Cardiac muscle cell (in vitro differentiated cells and primary cell): ENCODE data around the gene RASSF1. TPM values are rescaled to one million over a fixed set of nuclear protein-coding genes. Genes with fewer than 3 reads are reported as not detected.

Source experiments
- DNase-seq, 2 donors: peaks; one replicate each; pipeline versions ENCODE4 v3.0.0 to v3.0.0-alpha.2; 2010 to 2017; ENCODE audit warnings: low read depth in 1 of 2, low spot score in 1 of 2
- H3K27ac ChIP-seq: fragments of 200-600 bp; sonication (generic); 2 replicates; pipeline ENCODE4 v1.5.1; 2016
- H3K27me3 ChIP-seq: fragments of 200-600 bp; sonication (generic); 2 replicates; pipeline ENCODE4 v1.6.0; 2016; ENCODE audit warnings: control low read depth
- H3K36me3 ChIP-seq: fragments of 200-600 bp; sonication (generic); 2 replicates; pipeline ENCODE4 v1.5.1; 2016; ENCODE audit warnings: control low read depth
- H3K4me1 ChIP-seq: fragments of 200-600 bp; sonication (generic); 2 replicates; pipeline ENCODE4 v1.8.1; 2017; ENCODE audit warnings: low read depth, mild to moderate bottlenecking, mixed run types
- H3K4me3 ChIP-seq: fragments of 200-600 bp; sonication (generic); 2 replicates; pipeline ENCODE4 v1.5.1; 2016; ENCODE audit warnings: mild to moderate bottlenecking
- H3K9me3 ChIP-seq: fragments of 200-600 bp; sonication (generic); 2 replicates; pipeline ENCODE4 v1.5.1; 2017; ENCODE audit warnings: low read depth, mild to moderate bottlenecking, control low read depth
- CTCF ChIP-seq: IDR thresholded peaks from 2 replicates; pipeline ENCODE4 v1.5.1; 2012; ENCODE audit warnings: low read depth, mild to moderate bottlenecking, low read length
- polyA plus RNA-seq: library from polyadenylated mRNA; unstranded; fragments of >200 nt; fragmentation: Nextera tagmentation; extraction: Ambion mirVana; gene quantifications from 2 replicates; pipeline ENCODE4 v1.2.1, GENCODE V29; 2016
- total RNA-seq: library from RNA; depleted of rRNA; stranded (reverse); fragments of >200 nt; gene quantifications from 2 replicates; pipeline ENCODE4 v1.2.3, GENCODE V29; 2016

RASSF1 gene
- total RNA-seq (13.0 and 23.1 TPM in 2 replicates), polyA plus RNA-seq (23.8 and 33.5 TPM in 2 replicates)

DNA sequence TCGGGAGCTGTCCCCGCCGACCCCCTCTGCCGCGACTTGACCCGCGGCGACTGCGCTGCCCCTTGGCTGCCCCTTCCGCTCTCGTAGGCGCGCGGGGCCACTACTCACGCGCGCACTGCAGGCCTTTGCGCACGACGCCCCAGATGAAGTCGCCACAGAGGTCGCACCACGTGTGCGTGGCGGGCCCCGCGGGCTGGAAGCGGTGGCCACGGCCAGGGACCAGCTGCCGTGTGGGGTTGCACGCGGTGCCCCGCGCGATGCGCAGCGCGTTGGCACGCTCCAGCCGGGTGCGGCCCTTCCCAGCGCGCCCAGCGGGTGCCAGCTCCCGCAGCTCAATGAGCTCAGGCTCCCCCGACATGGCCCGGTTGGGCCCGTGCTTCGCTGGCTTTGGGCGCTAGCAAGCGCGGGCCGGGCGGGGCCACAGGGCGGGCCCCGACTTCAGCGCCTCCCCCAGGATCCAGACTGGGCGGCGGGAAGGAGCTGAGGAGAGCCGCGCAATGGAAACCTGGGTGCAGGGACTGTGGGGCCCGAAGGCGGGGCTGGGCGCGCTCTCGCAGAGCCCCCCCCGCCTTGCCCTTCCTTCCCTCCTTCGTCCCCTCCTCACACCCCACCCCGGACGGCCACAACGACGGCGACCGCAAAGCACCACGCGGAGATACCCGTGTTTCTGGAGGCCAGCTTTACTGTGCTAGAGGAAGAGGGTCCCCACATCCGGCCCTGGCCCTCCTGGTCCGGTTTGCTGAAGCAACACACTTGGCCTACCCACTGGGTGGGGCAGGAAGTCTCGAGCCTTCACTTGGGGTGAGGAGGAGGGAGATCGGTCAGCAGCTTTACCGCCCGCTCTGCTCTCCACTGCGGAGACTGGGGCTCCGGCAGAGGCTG, at the start of gene RASSF1:
Gene RASSF1 (minus strand): TSS at position 389 of the 882 bp plus-strand sequence. CDS start 31 bp downstream, at position 358.
- peaks cover 61% of the 10 kb centered on the region for H3K27me3 ChIP-seq
- H3K27ac ChIP-seq: no peak within 1 kb of the TSS

GRCh38 chr3:50389414-50389767, 48.8 kb upstream of the RASSF1 start:
- Histone ChIP-seq H3K27ac (no peak overlapping the region), H3K4me1 (no peaks in the 10 kb centered on the region), H3K9me3 (no peaks in the 10 kb centered on the region), H3K27me3 (no peaks in the 10 kb centered on the region), H3K4me3 (no peak overlapping the region), H3K36me3 (no peaks in the 10 kb centered on the region)
- no peak for DNase-seq
- TF ChIP-seq CTCF: no peak

More for the DNA sequence above, at the start of gene RASSF1:
- DNase-seq: peak in 1 of 2 donors; percentile 69
- H3K4me3 ChIP-seq: no peak within 1 kb of the TSS
- no peak for TF ChIP-seq CTCF
- H3K9me3 ChIP-seq: no peaks in the 10 kb centered on the region
- peaks cover 14% of the 10 kb centered on the region for H3K4me1 ChIP-seq
- no peaks in the 10 kb centered on the region for H3K36me3 ChIP-seq

DNA sequence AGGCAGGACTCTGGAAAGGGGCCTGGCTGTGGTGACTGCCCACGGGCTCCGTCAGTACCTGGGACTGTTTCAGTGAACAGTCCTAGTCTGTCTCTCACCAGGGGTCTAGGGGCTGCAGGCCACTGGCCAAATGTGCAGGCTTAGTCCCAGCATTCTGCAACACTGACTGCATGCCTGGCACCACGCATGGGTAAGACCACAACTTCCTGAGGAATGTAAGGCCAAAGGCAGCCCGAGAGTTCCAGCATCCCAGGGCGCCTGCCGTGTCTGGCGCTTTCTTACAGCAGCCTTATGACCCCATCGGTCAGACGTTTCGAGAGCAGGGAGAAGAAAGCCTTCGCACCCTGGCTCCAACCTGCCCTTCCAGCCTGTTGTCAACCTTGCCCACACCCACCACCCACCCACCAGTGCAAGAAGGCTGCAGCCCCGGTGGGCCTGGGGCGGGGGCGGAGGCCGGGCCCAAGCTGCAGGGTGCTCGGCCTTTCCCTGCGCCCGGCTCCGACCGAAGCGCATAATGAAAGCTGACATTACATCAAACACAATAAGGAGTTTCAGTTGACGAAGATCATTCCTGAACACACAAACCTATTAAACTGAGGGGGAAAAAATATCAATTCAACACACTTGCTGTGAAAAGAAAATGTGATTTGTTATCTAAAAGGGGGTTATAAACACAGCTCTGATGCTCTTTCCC, 48.2 kb upstream of the RASSF1 start:
- H3K9me3 ChIP-seq: no peaks in the 10 kb centered on the region
- no peak for TF ChIP-seq CTCF
- no peaks in the 10 kb centered on the region for H3K4me1 ChIP-seq
- H3K27me3 ChIP-seq: no peaks in the 10 kb centered on the region
- no peak overlapping the region for H3K4me3 ChIP-seq
- H3K36me3 ChIP-seq: no peaks in the 10 kb centered on the region
- no peak for DNase-seq
- no peak overlapping the region for H3K27ac ChIP-seq

- Histone ChIP-seq H3K27ac (no peak overlapping the region), H3K36me3 (no peaks in the 10 kb centered on the region), H3K9me3 (no peaks in the 10 kb centered on the region), H3K4me3 (no peak overlapping the region), H3K27me3 (no peaks in the 10 kb centered on the region), H3K4me1 (no peaks in the 10 kb centered on the region)
- peak; percentile 38 for TF ChIP-seq CTCF
- DNase-seq: peak in 1 of 2 donors; percentile 49
These were observed 47.5 kb upstream of the RASSF1 start for GRCh38 chr3:50388016-50388719.

DNA sequence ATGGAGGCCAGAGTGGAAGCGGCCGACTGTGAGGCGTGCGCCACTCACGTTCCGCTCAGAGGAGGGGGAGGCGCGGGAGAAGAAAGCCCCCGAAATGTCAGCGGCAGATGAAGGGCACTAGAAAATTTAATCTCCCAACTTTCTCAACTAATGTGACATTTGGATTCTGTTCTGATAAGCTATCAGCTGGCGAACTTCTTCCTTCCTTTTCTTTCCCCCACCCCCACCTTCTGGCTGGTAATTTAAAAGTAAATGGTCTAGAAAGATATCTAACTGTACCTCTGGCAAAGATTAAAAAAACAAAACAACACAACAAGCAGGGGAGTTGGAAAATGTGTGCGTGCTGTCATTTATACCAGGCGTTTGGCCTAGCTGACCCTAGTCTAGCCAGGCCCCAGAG, 45.1 kb upstream of the RASSF1 start:
- Histone ChIP-seq H3K27me3 (no peaks in the 10 kb centered on the region), H3K4me3 (no peak overlapping the region), H3K36me3 (no peaks in the 10 kb centered on the region), H3K27ac (no peak overlapping the region), H3K9me3 (no peaks in the 10 kb centered on the region), H3K4me1 (no peaks in the 10 kb centered on the region)
- TF ChIP-seq CTCF: no peak
- no peak for DNase-seq
